HepG2 (cell line): Measurements from ENCODE around the gene ACACB. TPM values are rescaled to one million over a fixed set of nuclear protein-coding genes. Genes with fewer than 3 reads are reported as not detected.
A peak's percentile ranks its signal among the peaks of the same experiment; 100 is the strongest.

ENCODE experiments used
- AFF4 ChIP-seq: sonication (generic); formaldehyde crosslinking; IDR thresholded peaks from 2 replicates; pipeline ENCODE4 v1.4.0; 2020; ENCODE audit warnings: missing genetic modification reagents
- BRCA1 ChIP-seq: sonication (generic); formaldehyde crosslinking; IDR thresholded peaks from 2 replicates; pipeline ENCODE4 v1.4.0; 2020; ENCODE audit warnings: missing genetic modification reagents
- CREM ChIP-seq, 2 experiments: sonication (generic) in 1 of 2; formaldehyde crosslinking in 1 of 2; IDR thresholded peaks; 2 replicates each; pipeline versions ENCODE4 v1.4.0 to v1.6.1; 2016 to 2020; ENCODE audit warnings: antibody characterized with exemption in 1 of 2, mild to moderate bottlenecking in 1 of 2, missing genetic modification reagents in 1 of 2
- HOXD1 ChIP-seq: sonication (generic); formaldehyde crosslinking; IDR thresholded peaks from 2 replicates; pipeline ENCODE4 v1.5.0; 2020; ENCODE audit warnings: missing genetic modification reagents
- KMT2B ChIP-seq: IDR thresholded peaks from 2 replicates; pipeline ENCODE4 v1.6.1; 2016; ENCODE audit warnings: missing genetic modification reagents, missing compliant biosample characterization
- PAWR ChIP-seq: sonication (generic); formaldehyde crosslinking; IDR thresholded peaks from 2 replicates; pipeline ENCODE4 v1.4.0; 2020; ENCODE audit warnings: missing genetic modification reagents, mild to moderate bottlenecking, borderline replicate concordance
- RBM22 ChIP-seq: fragments of 200-400 bp; formaldehyde crosslinking; optimal IDR thresholded peaks from 2 replicates; pipeline ENCODE3; 2017; ENCODE audit warnings: mild to moderate bottlenecking, low read length, moderate library complexity
- REXO4 ChIP-seq: sonication (generic); formaldehyde crosslinking; IDR thresholded peaks from 2 replicates; pipeline ENCODE4 v1.8.0; 2022; ENCODE audit warnings: missing genetic modification reagents, mild to moderate bottlenecking, borderline replicate concordance
- SRSF9 ChIP-seq: fragments of 200-400 bp; formaldehyde crosslinking; IDR thresholded peaks from 2 replicates; pipeline ENCODE4 v1.6.1; 2018; ENCODE audit warnings: borderline replicate concordance, mild to moderate bottlenecking, low read depth, low read length; ENCODE audit not compliant: insufficient read depth, poor library complexity, severe bottlenecking
- TGIF2 ChIP-seq: IDR thresholded peaks from 2 replicates; pipeline ENCODE4 v1.6.1; 2016; ENCODE audit warnings: control low read depth, missing compliant biosample characterization
- ZNF205 ChIP-seq: IDR thresholded peaks from 2 replicates; pipeline ENCODE4 v1.6.1; 2018; ENCODE audit warnings: missing biosample characterization, missing genetic modification reagents
- ZNF263 ChIP-seq: sonication (generic); formaldehyde crosslinking; IDR thresholded peaks from 2 replicates; pipeline ENCODE4 v1.4.0; 2020; ENCODE audit warnings: missing genetic modification reagents
- ZNF276 ChIP-seq: sonication (generic); formaldehyde crosslinking; IDR thresholded peaks from 2 replicates; pipeline ENCODE4 v1.4.0; 2020; ENCODE audit warnings: mild to moderate bottlenecking, low read depth, missing genetic modification reagents
- ZNF331 ChIP-seq: sonication (generic); formaldehyde crosslinking; IDR thresholded peaks from 2 replicates; pipeline ENCODE4 v1.4.0; 2020; ENCODE audit warnings: missing genetic modification reagents
- ZNF333 ChIP-seq: sonication (generic); formaldehyde crosslinking; IDR thresholded peaks from 2 replicates; pipeline ENCODE4 v1.4.0; 2020; ENCODE audit warnings: mild to moderate bottlenecking, missing genetic modification reagents, borderline replicate concordance
- ZNF337 ChIP-seq: sonication (generic); formaldehyde crosslinking; IDR thresholded peaks from 2 replicates; pipeline ENCODE4 v1.5.1; 2020; ENCODE audit warnings: missing genetic modification reagents, low read depth, mild to moderate bottlenecking, borderline replicate concordance
- ZNF616 ChIP-seq: sonication (generic); formaldehyde crosslinking; IDR thresholded peaks from 2 replicates; pipeline ENCODE4 v1.5.0; 2020; ENCODE audit warnings: low read depth, mild to moderate bottlenecking, missing genetic modification reagents
- ZNF773 ChIP-seq: sonication (generic); formaldehyde crosslinking; IDR thresholded peaks from 2 replicates; pipeline ENCODE4 v1.4.0; 2020; ENCODE audit warnings: missing genetic modification reagents, borderline replicate concordance
- ZSCAN31 ChIP-seq: sonication (generic); formaldehyde crosslinking; IDR thresholded peaks from 2 replicates; pipeline ENCODE4 v1.5.0; 2020; ENCODE audit warnings: low read depth, mild to moderate bottlenecking, missing genetic modification reagents
- polyA plus RNA-seq, 8 experiments: library from polyadenylated mRNA; depleted of rRNA in 3 of 8; stranded (reverse) in 7 of 8; unstranded in 1 of 8; fragments of >200 nt; fragmentation: Illumina TruSeq in 4 of 8; extraction: Trizol in 4 of 8; gene quantifications; 2 replicates each; pipeline versions ENCODE4 v1.2.1 to v1.2.3, GENCODE V29; 2011 to 2016; ENCODE audit warnings: low read depth in 4 of 8, missing spikeins in 1 of 8, mixed read lengths in 1 of 8; ENCODE audit not compliant: insufficient read depth in 1 of 8
- total RNA-seq, 5 experiments: library from RNA; depleted of rRNA; stranded (reverse); fragments of >200 nt; fragmentation: Illumina TruSeq; extraction: Trizol; gene quantifications; 2 replicates each; pipeline ENCODE4 v1.2.3, GENCODE V29; 2016; ENCODE audit warnings: low read depth in 1 of 5
- TF ChIP-seq, protein P1 (sequence below): sonication (generic); formaldehyde crosslinking; IDR thresholded peaks from 2 replicates; pipeline ENCODE4 v1.5.1; 2020; ENCODE audit warnings: missing genetic modification reagents, mild to moderate bottlenecking, borderline replicate concordance

ACACB gene
- total and polyA plus RNA-seq, 2 of the 13 experiments (the other 11 are each of a cell fraction or from before 2014, with no cell fraction given), result 6.2 to 8.6 TPM

- TF ChIP-seq ZNF276 (CRISPR knock-in tag), result no peak
- peak; percentile 81 for TF ChIP-seq ZNF331 (CRISPR knock-in tag)
- TF ChIP-seq REXO4 (CRISPR knock-in tag), result no peak
- TF ChIP-seq SRSF9, result no peak
- peak; percentile 40; the same call in 1 of the 2 replicates for TF ChIP-seq ZNF205 (CRISPR knock-in tag)
- TF ChIP-seq ZNF616 (CRISPR knock-in tag), result no peak
- TF ChIP-seq, protein P1, sequence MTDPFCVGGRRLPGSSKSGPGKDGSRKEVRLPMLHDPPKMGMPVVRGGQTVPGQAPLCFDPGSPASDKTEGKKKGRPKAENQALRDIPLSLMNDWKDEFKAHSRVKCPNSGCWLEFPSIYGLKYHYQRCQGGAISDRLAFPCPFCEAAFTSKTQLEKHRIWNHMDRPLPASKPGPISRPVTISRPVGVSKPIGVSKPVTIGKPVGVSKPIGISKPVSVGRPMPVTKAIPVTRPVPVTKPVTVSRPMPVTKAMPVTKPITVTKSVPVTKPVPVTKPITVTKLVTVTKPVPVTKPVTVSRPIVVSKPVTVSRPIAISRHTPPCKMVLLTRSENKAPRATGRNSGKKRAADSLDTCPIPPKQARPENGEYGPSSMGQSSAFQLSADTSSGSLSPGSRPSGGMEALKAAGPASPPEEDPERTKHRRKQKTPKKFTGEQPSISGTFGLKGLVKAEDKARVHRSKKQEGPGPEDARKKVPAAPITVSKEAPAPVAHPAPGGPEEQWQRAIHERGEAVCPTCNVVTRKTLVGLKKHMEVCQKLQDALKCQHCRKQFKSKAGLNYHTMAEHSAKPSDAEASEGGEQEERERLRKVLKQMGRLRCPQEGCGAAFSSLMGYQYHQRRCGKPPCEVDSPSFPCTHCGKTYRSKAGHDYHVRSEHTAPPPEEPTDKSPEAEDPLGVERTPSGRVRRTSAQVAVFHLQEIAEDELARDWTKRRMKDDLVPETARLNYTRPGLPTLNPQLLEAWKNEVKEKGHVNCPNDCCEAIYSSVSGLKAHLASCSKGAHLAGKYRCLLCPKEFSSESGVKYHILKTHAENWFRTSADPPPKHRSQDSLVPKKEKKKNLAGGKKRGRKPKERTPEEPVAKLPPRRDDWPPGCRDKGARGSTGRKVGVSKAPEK (CRISPR knock-in tag), result no peak
- TF ChIP-seq HOXD1 (CRISPR knock-in tag), result no peak
- no peak for TF ChIP-seq ZNF263 (CRISPR knock-in tag)
- TF ChIP-seq CREM (IDR thresholded peaks at IDR 0.05), result peak; percentile 68; the same call in 1 of the 2 replicates
- TF ChIP-seq CREM (CRISPR knock-in tag; IDR thresholded peaks at IDR 0.05), result no peak
- no peak for TF ChIP-seq ZNF773
- peak; percentile 42; the same call in 1 of the 2 replicates for TF ChIP-seq TGIF2
- no peak for TF ChIP-seq BRCA1
- no peak for TF ChIP-seq PAWR (CRISPR knock-in tag)
- no peak for TF ChIP-seq KMT2B (CRISPR knock-in tag)
- no peak for TF ChIP-seq ZSCAN31
- peak; percentile 38; the same call in 1 of the 2 replicates for TF ChIP-seq ZNF337
- no peak for TF ChIP-seq AFF4 (CRISPR knock-in tag)
- TF ChIP-seq RBM22, result no peak
- TF ChIP-seq ZNF333 (CRISPR knock-in tag), result no peak
Observed at GRCh38 chr12:109277899-109278762, 161.7 kb downstream of the ACACB start (continued).
